ENCODE measurements around the gene SDHAF2. TPM values are rescaled to one million over a fixed set of nuclear protein-coding genes. Genes with fewer than 3 reads are reported as not detected.

SDHAF2 gene
- total and polyA plus RNA-seq, 2 of the 13 experiments (the other 11 are each of a cell fraction or from before 2014, with no cell fraction given) = 44.2 to 70.4 TPM

DNA sequence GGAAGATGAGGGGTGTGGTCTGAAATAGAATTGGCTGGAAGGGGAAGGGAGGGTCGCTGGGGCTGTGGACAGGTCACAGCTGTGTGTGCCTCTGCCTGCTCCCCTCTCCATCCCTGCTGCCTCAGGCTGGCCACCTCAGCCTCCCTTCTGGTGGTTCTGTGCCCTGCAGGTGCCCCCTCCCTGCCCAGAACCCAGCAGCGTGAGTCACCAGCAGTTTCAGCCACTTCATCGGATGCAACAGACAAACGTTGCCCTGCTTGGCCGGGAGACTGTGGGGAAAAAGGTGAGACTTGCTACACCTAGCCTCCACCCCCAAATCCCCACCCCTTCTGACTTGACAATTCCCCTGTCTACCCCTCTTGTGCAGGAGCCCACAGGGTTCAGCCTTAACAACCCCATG is 56.9 kb downstream of the SDHAF2 start:
- H3K36me3 ChIP-seq (replicated peaks in 1 of 2; ENCODE audit: control insufficient read depth in 1 of 2, insufficient read depth in 2 of 2, low read length in 2 of 2) = no peaks in the 10 kb centered on the region
- POLR2A ChIA-PET = no interaction called here
- no peaks in the 10 kb centered on the region for H4K20me1 ChIP-seq (ENCODE audit: insufficient read depth, low read length)
- H3K9me3 ChIP-seq (ENCODE audit: low read length) = no peaks in the 10 kb centered on the region
- ATAC-seq = no peak
- H2AFZ ChIP-seq (ENCODE audit: low read length) = no peak overlapping the region
- no peaks in the 10 kb centered on the region for H3K79me2 ChIP-seq (ENCODE audit: insufficient read depth, low read length)
- no TSS peak for BruUV-seq (replicated peaks)
- H3K4me3 ChIP-seq (replicated peaks in 1 of 3; ENCODE audit: insufficient read depth in 1 of 3, low read depth in 2 of 3, low read length in 3 of 3) = no peak overlapping the region
- intact Hi-C loops (cut with micrococcal nuclease; ENCODE audit: unreplicated experiment) (no loop called here), in situ Hi-C loops (cut with HindIII; ENCODE audit: extremely low pct_ligation_motif_present, low pct_unique_long_range_greater_than_20kb) (no loop called here)
- FAIRE-seq = no peak
- CTCF ChIA-PET (ENCODE audit: low intra/inter-chr PET ratio, low total read pairs) = no interaction called here
- no peak overlapping the region for H3K4me2 ChIP-seq (ENCODE audit: low read depth, low read length)
- peaks cover 0 to 32% of the 10 kb centered on the region in 2 experiments for H3K27me3 ChIP-seq (ENCODE audit: control insufficient read depth in 1 of 2, insufficient read depth in 2 of 2, low read length in 2 of 2)
- 13% methylated on average over 4 of the region's 5 CpGs for WGBS (ENCODE audit: low lambda C conversion rate)
- no peak overlapping the region for H3K9ac ChIP-seq (ENCODE audit: insufficient read depth, low read depth, low read length)
- H3K27ac ChIP-seq (ENCODE audit: extremely low read length, insufficient read depth, low read length) = no peak overlapping the region
- no peak for TF ChIP-seq ARID2 (CRISPR knock-in tag; IDR thresholded peaks at IDR 0.05; ENCODE audit: borderline replicate concordance)
- no peak for TF ChIP-seq ETV6 (CRISPR knock-in tag; conservative IDR thresholded peaks at IDR 0.05)
- TF ChIP-seq, protein P1, sequence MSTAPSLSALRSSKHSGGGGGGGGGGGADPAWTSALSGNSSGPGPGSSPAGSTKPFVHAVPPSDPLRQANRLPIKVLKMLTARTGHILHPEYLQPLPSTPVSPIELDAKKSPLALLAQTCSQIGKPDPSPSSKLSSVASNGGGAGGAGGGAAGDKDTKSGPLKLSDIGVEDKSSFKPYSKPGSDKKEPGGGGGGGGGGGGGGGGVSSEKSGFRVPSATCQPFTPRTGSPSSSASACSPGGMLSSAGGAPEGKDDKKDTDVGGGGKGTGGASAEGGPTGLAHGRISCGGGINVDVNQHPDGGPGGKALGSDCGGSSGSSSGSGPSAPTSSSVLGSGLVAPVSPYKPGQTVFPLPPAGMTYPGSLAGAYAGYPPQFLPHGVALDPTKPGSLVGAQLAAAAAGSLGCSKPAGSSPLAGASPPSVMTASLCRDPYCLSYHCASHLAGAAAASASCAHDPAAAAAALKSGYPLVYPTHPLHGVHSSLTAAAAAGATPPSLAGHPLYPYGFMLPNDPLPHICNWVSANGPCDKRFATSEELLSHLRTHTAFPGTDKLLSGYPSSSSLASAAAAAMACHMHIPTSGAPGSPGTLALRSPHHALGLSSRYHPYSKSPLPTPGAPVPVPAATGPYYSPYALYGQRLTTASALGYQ (CRISPR knock-in tag; IDR thresholded peaks at IDR 0.05) = no peak
- no peak for TF ChIP-seq EP300 (IDR thresholded peaks at IDR 0.05; ENCODE audit: low read depth in 2 of 2, low read length in 2 of 2)
- no peak for TF ChIP-seq EP300 (CRISPR knock-in tag; IDR thresholded peaks at IDR 0.05; ENCODE audit: borderline replicate concordance)
- TF ChIP-seq, protein P2, sequence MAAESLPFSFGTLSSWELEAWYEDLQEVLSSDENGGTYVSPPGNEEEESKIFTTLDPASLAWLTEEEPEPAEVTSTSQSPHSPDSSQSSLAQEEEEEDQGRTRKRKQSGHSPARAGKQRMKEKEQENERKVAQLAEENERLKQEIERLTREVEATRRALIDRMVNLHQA (CRISPR knock-in tag; IDR thresholded peaks at IDR 0.05) = no peak
- no peak for TF ChIP-seq ZNF652 (CRISPR knock-in tag; IDR thresholded peaks at IDR 0.05; ENCODE audit: borderline replicate concordance, low read depth)
- TF ChIP-seq MYNN (CRISPR knock-in tag; IDR thresholded peaks at IDR 0.05; ENCODE audit: low read depth) = no peak
- no peak for TF ChIP-seq ZNF232 (CRISPR knock-in tag; IDR thresholded peaks at IDR 0.05; ENCODE audit: borderline replicate concordance)
- TF ChIP-seq, protein P3, sequence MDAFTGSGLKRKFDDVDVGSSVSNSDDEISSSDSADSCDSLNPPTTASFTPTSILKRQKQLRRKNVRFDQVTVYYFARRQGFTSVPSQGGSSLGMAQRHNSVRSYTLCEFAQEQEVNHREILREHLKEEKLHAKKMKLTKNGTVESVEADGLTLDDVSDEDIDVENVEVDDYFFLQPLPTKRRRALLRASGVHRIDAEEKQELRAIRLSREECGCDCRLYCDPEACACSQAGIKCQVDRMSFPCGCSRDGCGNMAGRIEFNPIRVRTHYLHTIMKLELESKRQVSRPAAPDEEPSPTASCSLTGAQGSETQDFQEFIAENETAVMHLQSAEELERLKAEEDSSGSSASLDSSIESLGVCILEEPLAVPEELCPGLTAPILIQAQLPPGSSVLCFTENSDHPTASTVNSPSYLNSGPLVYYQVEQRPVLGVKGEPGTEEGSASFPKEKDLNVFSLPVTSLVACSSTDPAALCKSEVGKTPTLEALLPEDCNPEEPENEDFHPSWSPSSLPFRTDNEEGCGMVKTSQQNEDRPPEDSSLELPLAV (CRISPR knock-in tag; conservative IDR thresholded peaks at IDR 0.05; ENCODE audit: low read depth) = no peak
- TF ChIP-seq MYC (CRISPR knock-in tag; IDR thresholded peaks at IDR 0.05; ENCODE audit: borderline replicate concordance) = no peak
- TF ChIP-seq PCBP1 (IDR thresholded peaks at IDR 0.05; ENCODE audit: borderline replicate concordance, low read depth, low read length) = no peak
- no peak for TF ChIP-seq ZNF761 (CRISPR knock-in tag; conservative IDR thresholded peaks at IDR 0.05)
- TF ChIP-seq FOSL2 (CRISPR knock-in tag; IDR thresholded peaks at IDR 0.05) = no peak
- TF ChIP-seq CHD4 (IDR thresholded peaks at IDR 0.05; ENCODE audit: borderline replicate concordance, low read length) = no peak
- no peak for DNase-seq (ENCODE audit: low spot score)
- peaks cover 62% of the 10 kb centered on the region for H3K4me1 ChIP-seq (ENCODE audit: insufficient read depth, low read length)
